VCaP (cell line): ENCODE data around the gene TULP1.
"Not testable (repeated sequence)": the region's sequence is repeated elsewhere in the genome, so short reads cannot be mapped to it uniquely, and the experiment has no call there.

Experiments
- H3K27ac ChIP-seq: fragments of 450-650 bp; 2 replicates; pipeline ENCODE4 v1.5.1; 2017
- TF ChIP-seq, protein P1 (sequence below): fragments of 450-650 bp; conservative IDR thresholded peaks from 2 replicates; pipeline ENCODE4 v1.5.1; 2017; ENCODE audit warnings: mild to moderate bottlenecking, moderate library complexity

Gene TULP1

GRCh38 chr6:35552285-35552917 is 39.7 kb upstream of the TULP1 start:
- H3K27ac ChIP-seq, result no peak overlapping the region
- TF ChIP-seq, protein P1, sequence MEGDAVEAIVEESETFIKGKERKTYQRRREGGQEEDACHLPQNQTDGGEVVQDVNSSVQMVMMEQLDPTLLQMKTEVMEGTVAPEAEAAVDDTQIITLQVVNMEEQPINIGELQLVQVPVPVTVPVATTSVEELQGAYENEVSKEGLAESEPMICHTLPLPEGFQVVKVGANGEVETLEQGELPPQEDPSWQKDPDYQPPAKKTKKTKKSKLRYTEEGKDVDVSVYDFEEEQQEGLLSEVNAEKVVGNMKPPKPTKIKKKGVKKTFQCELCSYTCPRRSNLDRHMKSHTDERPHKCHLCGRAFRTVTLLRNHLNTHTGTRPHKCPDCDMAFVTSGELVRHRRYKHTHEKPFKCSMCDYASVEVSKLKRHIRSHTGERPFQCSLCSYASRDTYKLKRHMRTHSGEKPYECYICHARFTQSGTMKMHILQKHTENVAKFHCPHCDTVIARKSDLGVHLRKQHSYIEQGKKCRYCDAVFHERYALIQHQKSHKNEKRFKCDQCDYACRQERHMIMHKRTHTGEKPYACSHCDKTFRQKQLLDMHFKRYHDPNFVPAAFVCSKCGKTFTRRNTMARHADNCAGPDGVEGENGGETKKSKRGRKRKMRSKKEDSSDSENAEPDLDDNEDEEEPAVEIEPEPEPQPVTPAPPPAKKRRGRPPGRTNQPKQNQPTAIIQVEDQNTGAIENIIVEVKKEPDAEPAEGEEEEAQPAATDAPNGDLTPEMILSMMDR, result peak; percentile 77

DNA sequence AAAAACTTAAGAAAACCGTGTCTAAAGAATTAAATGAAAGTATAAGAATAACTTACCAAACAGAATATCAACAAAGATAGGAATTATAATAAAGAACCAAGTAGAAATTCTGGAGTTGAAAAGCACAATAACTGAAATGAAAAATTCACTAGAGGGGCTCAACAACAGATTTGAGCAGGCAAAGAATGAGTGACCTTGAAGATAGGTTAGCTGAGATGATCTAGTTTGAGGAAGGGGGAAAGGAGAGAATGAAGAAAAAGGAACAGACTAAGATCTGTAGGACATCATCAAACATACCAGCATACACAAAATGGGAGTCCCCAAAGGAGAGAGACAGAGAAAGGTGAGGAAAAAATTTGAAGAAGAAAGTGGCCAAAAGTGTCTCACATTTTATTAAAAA is 37.7 kb upstream of the TULP1 start:
- no peak overlapping the region for H3K27ac ChIP-seq
- TF ChIP-seq, protein P1, result no peak

DNA sequence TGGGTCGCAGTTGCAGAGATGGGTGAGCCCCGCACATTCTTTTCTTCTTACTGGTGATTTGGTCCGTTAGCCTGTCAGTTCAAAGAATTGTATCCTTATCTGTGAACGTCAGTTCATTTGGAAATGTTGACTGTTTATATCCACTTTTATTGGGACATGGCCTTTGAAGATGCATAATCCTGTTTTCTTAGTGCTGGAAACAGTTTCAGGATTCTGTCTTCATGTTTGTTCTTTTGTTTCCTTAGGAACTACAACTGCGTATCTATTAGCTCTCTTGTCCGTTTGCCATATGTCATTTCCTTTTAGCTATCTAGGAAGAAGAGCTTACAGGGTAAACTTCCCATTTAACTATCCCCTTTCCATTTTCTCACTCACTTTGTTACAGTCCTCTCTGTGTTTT is 35.0 kb upstream of the TULP1 start:
- H3K27ac ChIP-seq, result peak overlapping the region; percentile 79
- TF ChIP-seq, protein P1, result no peak

- no peak overlapping the region for H3K27ac ChIP-seq
- TF ChIP-seq, protein P1, result no peak
Measured at GRCh38 chr6:35544769-35545361, 32.2 kb upstream of the TULP1 start.

DNA sequence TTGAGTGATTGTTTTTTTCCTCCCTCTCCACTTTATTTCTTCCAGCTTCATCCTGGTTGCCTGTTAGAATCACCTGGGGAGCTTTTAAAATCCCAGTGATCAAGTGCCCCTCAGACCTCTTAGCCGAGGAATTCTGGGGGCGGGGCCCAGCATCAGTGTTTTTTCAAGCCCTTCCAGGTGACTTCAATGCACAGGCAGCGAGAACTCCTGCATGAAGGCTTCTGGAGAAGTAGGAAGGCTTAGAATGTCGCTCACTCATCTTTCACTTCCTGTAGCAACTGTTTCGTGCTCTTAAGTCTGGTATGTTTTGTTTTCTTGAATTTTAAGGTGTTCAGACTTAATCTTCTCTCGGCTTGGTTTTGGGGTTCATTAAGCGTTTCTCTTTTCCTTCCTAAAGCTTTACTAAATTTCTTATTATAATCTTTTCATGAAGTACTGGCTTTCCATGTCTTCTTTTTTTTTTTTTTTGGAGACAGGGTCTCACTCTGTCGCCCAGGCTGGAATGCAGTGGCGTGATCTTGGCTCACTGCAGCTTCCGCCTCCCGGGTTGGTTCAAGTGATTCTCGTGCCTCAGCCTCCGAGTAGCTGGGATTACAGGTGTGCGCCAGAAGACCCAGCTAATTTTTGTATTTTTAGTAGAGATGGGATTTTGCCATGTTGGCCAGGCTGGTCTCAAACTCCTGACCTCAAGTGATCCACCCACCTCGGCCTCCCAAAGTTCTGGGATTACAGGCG is 30.9 kb upstream of the TULP1 start:
- TF ChIP-seq, protein P1, result no peak
- H3K27ac ChIP-seq, result no peak overlapping the region

- H3K27ac ChIP-seq, result 0 out of 2 replicates have a peak overlapping the region, but pooled peaks have one; percentile 0
- TF ChIP-seq, protein P1, result no peak
Measured at GRCh38 chr6:35541836-35542235, 29.1 kb upstream of the TULP1 start.

DNA sequence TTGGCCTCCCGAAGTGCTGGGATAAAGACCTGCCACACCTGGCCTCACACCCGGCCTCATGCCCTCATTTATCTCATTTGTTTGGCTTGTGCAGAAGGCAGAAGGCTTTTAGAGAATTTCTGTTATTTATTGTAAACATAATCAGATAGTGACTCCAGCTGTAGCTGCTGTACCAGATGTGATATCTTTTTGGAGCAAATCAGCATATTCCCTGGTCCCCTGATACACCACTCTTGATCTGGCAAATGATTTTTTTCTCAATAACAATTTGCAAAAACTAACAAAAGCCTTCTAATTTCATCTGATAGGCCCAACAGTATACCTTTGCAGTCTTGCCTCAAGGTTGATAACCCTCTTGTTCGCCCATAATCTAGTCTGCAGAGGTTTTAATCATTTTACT is 26.5 kb upstream of the TULP1 start:
- H3K27ac ChIP-seq, result no peak overlapping the region
- TF ChIP-seq, protein P1, result no peak

DNA sequence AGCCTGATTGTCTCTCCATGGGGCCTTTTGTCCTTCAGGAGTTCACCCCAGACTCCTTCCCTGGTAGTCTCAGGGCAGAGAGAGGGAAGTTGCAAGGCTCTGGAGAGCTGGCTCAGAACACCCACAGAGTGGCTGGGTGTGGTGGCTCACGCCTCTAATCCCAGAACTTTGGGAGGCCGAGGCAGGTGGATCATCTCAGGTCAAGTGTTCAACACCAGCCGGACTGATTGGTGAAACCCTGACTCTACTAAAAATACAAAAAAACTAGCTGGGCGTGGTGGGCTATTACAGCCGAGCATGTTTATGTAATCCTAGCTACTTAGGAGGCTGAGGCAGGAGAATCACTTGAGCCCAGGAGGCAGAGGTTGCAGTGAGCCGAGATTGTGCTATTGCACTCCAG is 23.2 kb upstream of the TULP1 start:
- H3K27ac ChIP-seq, result not testable (repeated sequence)
